Spleen (tissue), 11 donors: ENCODE results near the gene DIDO1. TPM values are rescaled to one million over a fixed set of nuclear protein-coding genes. Genes with fewer than 3 reads are reported as not detected.
"Not testable (repeated sequence)": the region's sequence is repeated elsewhere in the genome, so short reads cannot be mapped to it uniquely, and the experiment has no call there.

Source experiments
- DNase-seq: peaks from one replicate; pipeline ENCODE4 v3.0.0-alpha.2; 2020
- H3K27ac ChIP-seq, 8 donors: fragments of 200-600 bp; sonication (generic) in 7 of 8; 1 replicate in 4 of 8; 2 replicates in 4 of 8; pipeline versions ENCODE4 v1.5.0 to v1.8.0; 2016 to 2021; ENCODE audit warnings: inconsistent platforms in 4 of 8, mild to moderate bottlenecking in 4 of 8, moderate library complexity in 1 of 8
- H3K27me3 ChIP-seq, 7 donors: fragments of 200-600 bp; sonication (generic) in 6 of 7; replicated peaks in 1 of 7; 1 replicate in 4 of 7; 2 replicates in 3 of 7; pipeline versions ENCODE4 v1.5.0 to v1.8.0; 2016 to 2021; ENCODE audit warnings: inconsistent platforms in 3 of 7, mild to moderate bottlenecking in 1 of 7
- H3K36me3 ChIP-seq, 6 donors: fragments of 200-600 bp; sonication (generic) in 5 of 6; 1 replicate in 4 of 6; 2 replicates in 2 of 6; pipeline versions ENCODE4 v1.5.0 to v1.8.0; 2016 to 2021; ENCODE audit warnings: inconsistent platforms in 2 of 6
- H3K4me1 ChIP-seq, 6 donors: fragments of 200-600 bp; sonication (generic) in 5 of 6; 1 replicate in 3 of 6; 2 replicates in 3 of 6; pipeline versions ENCODE4 v1.5.0 to v1.8.0; 2016 to 2021; ENCODE audit warnings: inconsistent platforms in 3 of 6
- H3K4me3 ChIP-seq, 8 donors: fragments of 200-600 bp; sonication (generic) in 7 of 8; 1 replicate in 4 of 8; 2 replicates in 4 of 8; pipeline versions ENCODE4 v1.5.0 to v1.8.0; 2016 to 2021; ENCODE audit warnings: inconsistent platforms in 4 of 8, mild to moderate bottlenecking in 4 of 8, moderate library complexity in 2 of 8
- H3K9me3 ChIP-seq, 8 donors: fragments of 200-600 bp; sonication (generic) in 7 of 8; 1 replicate in 4 of 8; 2 replicates in 4 of 8; pipeline versions ENCODE4 v1.5.0 to v1.8.0; 2016 to 2021; ENCODE audit warnings: inconsistent platforms in 4 of 8
- CTCF ChIP-seq, 11 experiments: fragments of 200-600 bp in 7 of 11; fragments of 450-650 bp in 4 of 11; sonication (generic) in 4 of 11; IDR thresholded peaks in 8 of 11; conservative IDR thresholded peaks in 3 of 11; 1 replicate in 7 of 11; 2 replicates in 4 of 11; pipeline versions ENCODE4 v1.4.0 to v1.8.0; 2016 to 2021; ENCODE audit warnings: antibody characterized with exemption in 11 of 11, inconsistent platforms in 4 of 11, mild to moderate bottlenecking in 1 of 11
- POLR2A ChIP-seq, 3 donors: fragments of 450-650 bp; IDR thresholded peaks; one replicate each; pipeline ENCODE4 v1.5.1; 2017; ENCODE audit warnings: antibody characterized with exemption in 3 of 3, mild to moderate bottlenecking in 1 of 3
- POLR2AphosphoS5 ChIP-seq, 3 donors: sonication (generic); formaldehyde crosslinking; IDR thresholded peaks; one replicate each; pipeline ENCODE4 v1.5.1; 2017; ENCODE audit warnings: antibody characterized with exemption in 3 of 3
- WGBS, 5 donors: extraction: QIAGEN DNeasy Blood & Tissue Kit in 3 of 5; methylation state at CpG; one replicate each; pipeline versions ENCODE4 v1.1.5 to v1.1.7; 2013 to 2018; 5-methylcytosine and 5-hydroxymethylcytosine counted together
- intact Hi-C: fragments of 100-400 bp; cut with DNase I; formaldehyde crosslinking; loops from one replicate; pipeline ENCODE4 v1.15.0; 2023; ENCODE audit warnings: low total_unique reads
- polyA plus RNA-seq, 3 donors: library from polyadenylated mRNA; stranded (reverse); fragments of 200-250 nt; gene quantifications; one replicate each; pipeline ENCODE4 v1.2.1, GENCODE V29; 2013
- total RNA-seq, 7 donors: library from RNA; depleted of rRNA in 3 of 7; stranded (reverse); fragments of >200 nt in 3 of 7; fragmentation: NEBNext Ultra II Directional in 4 of 7; extraction: Animal tissue kit (Norgen Biotek cat#: 25700) in 4 of 7; gene quantifications; one replicate each; pipeline versions ENCODE4 v1.1.0 to v1.2.1, GENCODE V29; 2016 to 2021
- donor health status: healthy with polysubstance abuse.
- donor health status: DM: no; HTN: no; CAD: no; lungs with moderate emphysema.
- donor health status: DM: no; HTN: no; CAD: no.
- donor health status: Bipolar disorder and iron deficiency.
- donor health status: healthy.
- donor health status: DM: no; HTN: no; CAD: no.
- donor health status: DM: yes; HTN: yes; CAD: no.

The DIDO1 gene
- total and polyA plus RNA-seq, 10 donors = 17.4 to 79.6 (median 66.9) TPM

GRCh38 chr20:62961799-62962198, 35.5 kb upstream of the DIDO1 start:
- intact Hi-C loops = no loop called here
- Histone ChIP-seq H3K27me3 (no peaks in the 10 kb centered on the region), H3K4me1 (peaks cover 0 to 18% (median 12%) of the 10 kb centered on the region in 6 donors), H3K9me3 (no peaks in the 10 kb centered on the region), H3K4me3 (no peak overlapping the region), H3K27ac (no peak overlapping the region), H3K36me3 (peaks cover 0 to 88% (median 34%) of the 10 kb centered on the region in 6 donors)
- peak; percentile 34 for DNase-seq
- no peak for TF ChIP-seq CTCF (IDR thresholded peaks at IDR 0.05 in 8 of 11, conservative IDR thresholded peaks at IDR 0.05 in 3 of 11)
- TF ChIP-seq POLR2AphosphoS5 (IDR thresholded peaks at IDR 0.05) = no peak
- 86 to 94% (median 91%) methylated on average over 5 to 8 of the region's 8 CpGs for WGBS, 5 donors

- WGBS, 5 donors = 74 to 88% (median 84%) methylated on average over 7 to 19 of the region's 19 CpGs
- no peaks in the 10 kb centered on the region for H3K27me3 ChIP-seq
- no peak overlapping the region for H3K27ac ChIP-seq
- H3K36me3 ChIP-seq = peaks cover 0 to 88% (median 34%) of the 10 kb centered on the region in 6 donors
- intact Hi-C loops = no loop called here
- TF ChIP-seq POLR2AphosphoS5 (IDR thresholded peaks at IDR 0.05) (no peak), POLR2A (IDR thresholded peaks at IDR 0.05) (no peak), CTCF (IDR thresholded peaks at IDR 0.05 in 8 of 11, conservative IDR thresholded peaks at IDR 0.05 in 3 of 11) (no peak)
- peak; percentile 59 for DNase-seq
- H3K9me3 ChIP-seq = no peaks in the 10 kb centered on the region
- peaks cover 0 to 19% (median 12%) of the 10 kb centered on the region in 6 donors for H3K4me1 ChIP-seq
- H3K4me3 ChIP-seq = no peak overlapping the region
Observed at GRCh38 chr20:62961310-62961783, 35.0 kb upstream of the DIDO1 start.

- not testable (repeated sequence) for H3K27me3 ChIP-seq
Observed at GRCh38 chr20:62960446-62961309, 34.4 kb upstream of the DIDO1 start.

GRCh38 chr20:62959998-62960436, 33.7 kb upstream of the DIDO1 start:
- H3K4me3 ChIP-seq = no peak overlapping the region
- no peak overlapping the region for H3K27ac ChIP-seq
- H3K27me3 ChIP-seq = no peaks in the 10 kb centered on the region
- H3K9me3 ChIP-seq = no peaks in the 10 kb centered on the region
- H3K4me1 ChIP-seq = peaks cover 0 to 32% (median 16%) of the 10 kb centered on the region in 6 donors
- 86 to 95% (median 91%) methylated on average over 16 to 20 of the region's 20 CpGs for WGBS, 5 donors
- TF ChIP-seq POLR2A (IDR thresholded peaks at IDR 0.05) (no peak), CTCF (IDR thresholded peaks at IDR 0.05 in 8 of 11, conservative IDR thresholded peaks at IDR 0.05 in 3 of 11) (no peak), POLR2AphosphoS5 (IDR thresholded peaks at IDR 0.05) (no peak)
- intact Hi-C loops = no loop called here
- peaks cover 0 to 84% (median 32%) of the 10 kb centered on the region in 6 donors for H3K36me3 ChIP-seq
- peak; percentile 69 for DNase-seq

More at GRCh38 chr20:62960446-62961309, 34.4 kb upstream of the DIDO1 start:
- H3K27ac ChIP-seq, intact Hi-C loops, H3K4me3 ChIP-seq, H3K9me3 ChIP-seq: not testable (repeated sequence)
- peaks cover 0 to 26% (median 12%) of the 10 kb centered on the region in 6 donors for H3K4me1 ChIP-seq
- H3K36me3 ChIP-seq = peaks cover 0 to 91% (median 34%) of the 10 kb centered on the region in 6 donors
- DNase-seq = peak; percentile 63
- WGBS, 5 donors = 93 to 97% (median 94%) methylated on average over 8 to 27 of the region's 31 CpGs
